HCT116 (cell line): ENCODE results near the gene CATSPERZ. TPM values are rescaled to one million over a fixed set of nuclear protein-coding genes. Genes with fewer than 3 reads are reported as not detected.

Experiments used
- ATAC-seq: fragments of 200-7000 bp; cut with Tn5 transposase; 2 replicates; pipeline ENCODE4 v1.9.1; 2020; ENCODE audit warnings: mild to moderate bottlenecking, moderate library complexity
- BruUV-seq: library from RNA; stranded (reverse); fragments of 400-500 nt; replicated peaks from 2 replicates; lab custom pipeline; 2021; lab: Mats Ljungman, UMichigan
- CTCF ChIA-PET: fragments of 300-600 bp; sonication (Branson Sonifier 250); formaldehyde crosslinking; loops from one replicate; lab custom pipeline; 2021; ENCODE audit warnings: antibody characterized with exemption; lab: Charles Lee
- POLR2A ChIA-PET: fragments of 300-600, 350-600 bp; sonication (Branson Sonifier 250); formaldehyde crosslinking; loops from one replicate; lab custom pipeline; 2021; ENCODE audit warnings: antibody characterized with exemption; lab: Charles Lee
- RAD21 ChIA-PET, 2 experiments: fragments of 300-600 bp; sonication (Branson Sonifier 250); formaldehyde crosslinking; loops; one replicate each; lab custom pipeline; 2023; ENCODE audit warnings: low total read pairs in 2 of 2; ENCODE audit not compliant: uncharacterized antibody in 2 of 2, unreplicated experiment in 2 of 2, low non-redundant PET in 1 of 2; lab: Charles Lee
- DNase-seq: peaks from one replicate; pipeline ENCODE4 v3.0.0-alpha.2; 2010; ENCODE audit warnings: low read depth, low spot score
- H2AFZ ChIP-seq: fragments of 200-600 bp; shearing (Covaris generic), sonication (generic); 2 replicates; pipeline ENCODE4 v1.6.1; 2017; ENCODE audit warnings: low read depth, mixed run types, mixed read lengths, antibody characterized with exemption, low read length; ENCODE audit not compliant: poor library complexity, severe bottlenecking
- H3K27ac ChIP-seq: 2 replicates; pipeline ENCODE4 v1.5.1; 2012; ENCODE audit warnings: low read depth, low read length
- H3K27me3 ChIP-seq: fragments of 200-600 bp; sonication (generic); 2 replicates; pipeline ENCODE4 v1.6.1; 2016; ENCODE audit warnings: mixed run types, low read length, mixed read lengths; ENCODE audit not compliant: insufficient read depth
- H3K36me3 ChIP-seq, 2 experiments: fragments of 200-500 bp in 1 of 2; fragments of 200-600 bp in 1 of 2; sonication (Bioruptor generic) in 1 of 2; sonication (generic) in 1 of 2; 2 replicates each; pipeline versions ENCODE4 v1.5.1 to v1.6.1; 2014 to 2016; ENCODE audit warnings: low read length in 2 of 2, inconsistent platforms in 1 of 2, mixed read lengths in 1 of 2, mixed run types in 1 of 2; ENCODE audit not compliant: insufficient read depth in 2 of 2, control insufficient read depth in 1 of 2
- H3K4me1 ChIP-seq, 2 experiments: fragments of 200-600 bp in 1 of 2; sonication (generic) in 1 of 2; 2 replicates each; pipeline versions ENCODE4 v1.5.1 to v1.6.1; 2012 to 2017; ENCODE audit warnings: low read length in 2 of 2, inconsistent platforms in 1 of 2, mild to moderate bottlenecking in 1 of 2, mixed read lengths in 1 of 2, mixed run types in 1 of 2, moderate library complexity in 1 of 2; ENCODE audit not compliant: insufficient read depth in 2 of 2, control insufficient read depth in 1 of 2
- H3K4me2 ChIP-seq: fragments of 200-600 bp; sonication (generic); 2 replicates; pipeline ENCODE4 v1.6.1; 2017; ENCODE audit warnings: mixed run types, low read length, mixed read lengths
- H3K4me3 ChIP-seq, 2 experiments: fragments of 200-600 bp in 1 of 2; sonication (generic) in 1 of 2; replicated peaks in 1 of 2; 2 replicates each; pipeline ENCODE4 v1.5.1; 2011 to 2016; ENCODE audit warnings: low read length in 2 of 2, control low read depth in 1 of 2, low read depth in 1 of 2, mild to moderate bottlenecking in 1 of 2, mixed read lengths in 1 of 2, mixed run types in 1 of 2
- H3K79me2 ChIP-seq: fragments of 200-600 bp; sonication (generic); 2 replicates; pipeline ENCODE4 v1.6.1; 2017; ENCODE audit warnings: mild to moderate bottlenecking, mixed run types, low read length, moderate library complexity, mixed read lengths; ENCODE audit not compliant: insufficient read depth
- H3K9ac ChIP-seq: fragments of 200-600 bp; sonication (generic); 2 replicates; pipeline ENCODE4 v1.6.1; 2016; ENCODE audit warnings: low read length, mixed read lengths
- H3K9me2 ChIP-seq: fragments of 200-600 bp; sonication (generic), shearing (Covaris generic); 2 replicates; pipeline ENCODE4 v1.6.1; 2017; ENCODE audit warnings: mixed run types, mild to moderate bottlenecking, moderate library complexity; ENCODE audit not compliant: insufficient read depth
- H3K9me3 ChIP-seq, 2 experiments: fragments of 200-500 bp in 1 of 2; fragments of 200-600 bp in 1 of 2; sonication (Bioruptor generic) in 1 of 2; sonication (generic) in 1 of 2; 2 replicates each; pipeline ENCODE4 v1.6.1; 2014 to 2017; ENCODE audit warnings: low read length in 2 of 2, mixed read lengths in 2 of 2, inconsistent platforms in 1 of 2, low read depth in 1 of 2, mild to moderate bottlenecking in 1 of 2, mixed run types in 1 of 2, moderate library complexity in 1 of 2; ENCODE audit not compliant: control insufficient read depth in 1 of 2, insufficient read depth in 1 of 2
- H4K20me1 ChIP-seq: fragments of 200-600 bp; sonication (generic), shearing (Covaris generic); 2 replicates; pipeline ENCODE4 v1.6.1; 2017; ENCODE audit warnings: mixed run types, mild to moderate bottlenecking, moderate library complexity; ENCODE audit not compliant: insufficient read depth
- ATF3 ChIP-seq: IDR thresholded peaks from 2 replicates; pipeline ENCODE4 v1.6.1; 2012
- CEBPB ChIP-seq: IDR thresholded peaks from 2 replicates; pipeline ENCODE4 v1.6.1; 2012; ENCODE audit warnings: low read depth
- RAD21 ChIP-seq: IDR thresholded peaks from 2 replicates; pipeline ENCODE4 v1.6.1; 2012; ENCODE audit warnings: low read depth, mild to moderate bottlenecking
- SP1 ChIP-seq: IDR thresholded peaks from 2 replicates; pipeline ENCODE4 v1.6.1; 2012; ENCODE audit warnings: low read depth
- SRF ChIP-seq: IDR thresholded peaks from 2 replicates; pipeline ENCODE4 v1.6.1; 2012; ENCODE audit warnings: low read depth
- YY1 ChIP-seq: IDR thresholded peaks from 2 replicates; pipeline ENCODE4 v1.6.1; 2011; ENCODE audit warnings: low read length, low read depth, moderate library complexity, mild to moderate bottlenecking; ENCODE audit not compliant: insufficient replicate concordance; ENCODE audit errors: extremely low read depth
- ZFX ChIP-seq: fragments of 450-650 bp; IDR thresholded peaks from 2 replicates; pipeline ENCODE4 v1.6.1; 2017
- intact Hi-C: fragments of 100-400 bp; cut with micrococcal nuclease; formaldehyde crosslinking; loops from 2 replicates; pipeline ENCODE4 v1.10.0; 2022
- total RNA-seq: library from RNA; stranded (reverse); gene quantifications from one replicate; pipeline ENCODE4 v1.2.1, GENCODE V29; 2021; ENCODE audit not compliant: unreplicated experiment
- TF ChIP-seq, protein P1 (sequence below), 3 experiments: fragments of 200-600 bp in 1 of 3; sonication (generic) in 1 of 3; IDR thresholded peaks in 2 of 3; conservative IDR thresholded peaks in 1 of 3; 2 replicates each; pipeline ENCODE4 v1.5.1; 2012 to 2017; ENCODE audit warnings: low read depth in 2 of 3, low read length in 2 of 3, antibody characterized with exemption in 1 of 3, borderline replicate concordance in 1 of 3, control low read depth in 1 of 3, mild to moderate bottlenecking in 1 of 3, mixed read lengths in 1 of 3, mixed run types in 1 of 3, moderate library complexity in 1 of 3; ENCODE audit not compliant: insufficient read depth in 1 of 3
- TF ChIP-seq, protein P2 (sequence below): IDR thresholded peaks from 2 replicates; pipeline ENCODE4 v1.6.1; 2011; ENCODE audit warnings: mild to moderate bottlenecking, low read length, moderate library complexity; ENCODE audit not compliant: insufficient replicate concordance; ENCODE audit errors: extremely low read depth

Gene CATSPERZ
- total RNA-seq, 1 experiment from 2014 or later, result 1.7 TPM

DNA sequence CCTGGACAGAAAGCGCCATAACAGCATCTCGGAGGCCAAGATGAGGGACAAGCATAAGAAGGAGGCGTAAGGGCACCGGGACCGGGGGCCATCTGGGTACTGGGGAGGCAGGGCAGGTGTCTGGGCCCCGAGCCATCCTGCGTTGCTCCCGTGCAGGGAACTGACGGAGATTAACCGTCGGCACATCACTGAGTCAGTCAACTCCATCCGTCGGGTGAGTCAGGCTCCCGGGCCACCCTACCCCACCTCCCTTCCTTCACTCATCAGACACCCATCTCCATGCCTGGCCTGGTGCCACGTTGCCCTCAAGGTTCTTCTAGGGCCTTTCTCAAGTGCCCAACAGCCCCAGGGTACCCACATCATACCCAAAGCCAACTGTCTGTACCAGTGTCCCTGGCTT, 33.8 kb upstream of the CATSPERZ start:
- no peak overlapping the region for H3K9ac ChIP-seq
- H3K27me3 ChIP-seq, result no peaks in the 10 kb centered on the region
- no peaks in the 10 kb centered on the region for H3K9me3 ChIP-seq
- no peaks in the 10 kb centered on the region for H4K20me1 ChIP-seq
- no peaks in the 10 kb centered on the region; the same call in 1 of the 2 replicates for H3K79me2 ChIP-seq
- intact Hi-C loops, result no loop called here
- H3K9me2 ChIP-seq, result no peaks in the 10 kb centered on the region
- no peak overlapping the region for H2AFZ ChIP-seq
- no peak overlapping the region for H3K4me3 ChIP-seq
- RAD21 ChIA-PET, result no interaction called here
- TF ChIP-seq YY1, result no peak
- TF ChIP-seq SRF, result no peak
- TF ChIP-seq SP1, result no peak
- TF ChIP-seq, protein P1, sequence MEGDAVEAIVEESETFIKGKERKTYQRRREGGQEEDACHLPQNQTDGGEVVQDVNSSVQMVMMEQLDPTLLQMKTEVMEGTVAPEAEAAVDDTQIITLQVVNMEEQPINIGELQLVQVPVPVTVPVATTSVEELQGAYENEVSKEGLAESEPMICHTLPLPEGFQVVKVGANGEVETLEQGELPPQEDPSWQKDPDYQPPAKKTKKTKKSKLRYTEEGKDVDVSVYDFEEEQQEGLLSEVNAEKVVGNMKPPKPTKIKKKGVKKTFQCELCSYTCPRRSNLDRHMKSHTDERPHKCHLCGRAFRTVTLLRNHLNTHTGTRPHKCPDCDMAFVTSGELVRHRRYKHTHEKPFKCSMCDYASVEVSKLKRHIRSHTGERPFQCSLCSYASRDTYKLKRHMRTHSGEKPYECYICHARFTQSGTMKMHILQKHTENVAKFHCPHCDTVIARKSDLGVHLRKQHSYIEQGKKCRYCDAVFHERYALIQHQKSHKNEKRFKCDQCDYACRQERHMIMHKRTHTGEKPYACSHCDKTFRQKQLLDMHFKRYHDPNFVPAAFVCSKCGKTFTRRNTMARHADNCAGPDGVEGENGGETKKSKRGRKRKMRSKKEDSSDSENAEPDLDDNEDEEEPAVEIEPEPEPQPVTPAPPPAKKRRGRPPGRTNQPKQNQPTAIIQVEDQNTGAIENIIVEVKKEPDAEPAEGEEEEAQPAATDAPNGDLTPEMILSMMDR (IDR thresholded peaks at IDR 0.05 in 2 of 3, conservative IDR thresholded peaks at IDR 0.05 in 1 of 3; ENCODE audit: borderline replicate concordance in 1 of 3, insufficient read depth in 1 of 3, low read depth in 2 of 3, low read length in 2 of 3), result no peak
- ATAC-seq (no peak), DNase-seq (no peak)
- POLR2A ChIA-PET, result interaction anchor here (1.7 kb wide), 1 partner anchor 25 kb away, joined by 5 read pairs; the partner anchor contains the start of gene FKBP2
- CTCF ChIA-PET, result no interaction called here
- H3K36me3 ChIP-seq, result peaks cover 5 to 34% of the 10 kb centered on the region in 2 experiments; a peak in 2 of 4 replicates
- BruUV-seq, result no TSS peak
- no peak overlapping the region; the same call in 1 of the 2 replicates for H3K27ac ChIP-seq
- peaks cover 13 to 25% of the 10 kb centered on the region in 2 experiments; a peak in 3 of 4 replicates for H3K4me1 ChIP-seq
- no peak overlapping the region for H3K4me2 ChIP-seq

GRCh38 chr11:64267207-64267945, 32.8 kb upstream of the CATSPERZ start:
- Histone ChIP-seq H3K4me3 (no peak overlapping the region), H4K20me1 (no peaks in the 10 kb centered on the region), H3K9me3 (no peaks in the 10 kb centered on the region), H3K79me2 (peaks cover 6% of the 10 kb centered on the region; the same call in 1 of the 2 replicates), H3K9ac (no peak overlapping the region), H3K9me2 (no peaks in the 10 kb centered on the region), H3K27me3 (no peaks in the 10 kb centered on the region), H3K4me1 (peaks cover 18 to 31% of the 10 kb centered on the region in 2 experiments; a peak in 3 of 4 replicates), H3K36me3 (peaks cover 5 to 27% of the 10 kb centered on the region in 2 experiments; a peak in 2 of 4 replicates), H3K27ac (peak overlapping the region; percentile 95), H3K4me2 (peak overlapping the region; percentile 91), H2AFZ (no peak overlapping the region)
- RAD21 ChIA-PET, result no interaction called here
- BruUV-seq, result no TSS peak
- no peak for TF ChIP-seq ZFX
- TF ChIP-seq CEBPB, result no peak
- no peak for TF ChIP-seq RAD21
- TF ChIP-seq, protein P2, sequence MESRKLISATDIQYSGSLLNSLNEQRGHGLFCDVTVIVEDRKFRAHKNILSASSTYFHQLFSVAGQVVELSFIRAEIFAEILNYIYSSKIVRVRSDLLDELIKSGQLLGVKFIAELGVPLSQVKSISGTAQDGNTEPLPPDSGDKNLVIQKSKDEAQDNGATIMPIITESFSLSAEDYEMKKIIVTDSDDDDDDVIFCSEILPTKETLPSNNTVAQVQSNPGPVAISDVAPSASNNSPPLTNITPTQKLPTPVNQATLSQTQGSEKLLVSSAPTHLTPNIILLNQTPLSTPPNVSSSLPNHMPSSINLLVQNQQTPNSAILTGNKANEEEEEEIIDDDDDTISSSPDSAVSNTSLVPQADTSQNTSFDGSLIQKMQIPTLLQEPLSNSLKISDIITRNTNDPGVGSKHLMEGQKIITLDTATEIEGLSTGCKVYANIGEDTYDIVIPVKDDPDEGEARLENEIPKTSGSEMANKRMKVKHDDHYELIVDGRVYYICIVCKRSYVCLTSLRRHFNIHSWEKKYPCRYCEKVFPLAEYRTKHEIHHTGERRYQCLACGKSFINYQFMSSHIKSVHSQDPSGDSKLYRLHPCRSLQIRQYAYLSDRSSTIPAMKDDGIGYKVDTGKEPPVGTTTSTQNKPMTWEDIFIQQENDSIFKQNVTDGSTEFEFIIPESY, result no peak
- no peak for TF ChIP-seq ATF3
- DNase-seq, result no peak
- intact Hi-C loops, result no loop called here
- CTCF ChIA-PET, result no interaction called here
- no peak for ATAC-seq
- POLR2A ChIA-PET, result interaction anchor here (1.7 to 2.0 kb wide), 2 partner anchors 26 to 37 kb away, joined by 5 to 9 read pairs; partner anchors contain the start of genes ESRRA and FKBP2
